GM06990 (cell line): ENCODE results near the gene ID3.
A peak's percentile ranks its signal among the peaks of the same experiment; 100 is the strongest.

Experiments used
- DNase-seq: peaks from one replicate; pipeline ENCODE4 v3.0.0-alpha.2; 2011; ENCODE audit not compliant: insufficient read length; ENCODE audit errors: extremely low read depth
- H3K27me3 ChIP-seq: replicated peaks from 2 replicates; pipeline ENCODE4 v1.6.0; 2011; ENCODE audit warnings: low read length; ENCODE audit not compliant: control insufficient read depth, insufficient read depth
- H3K36me3 ChIP-seq: 2 replicates; pipeline ENCODE4 v1.5.1; 2011; ENCODE audit warnings: low read length; ENCODE audit not compliant: control insufficient read depth, insufficient read depth
- H3K4me3 ChIP-seq: replicated peaks from 2 replicates; pipeline ENCODE4 v1.5.1; 2011; ENCODE audit warnings: low read depth, mild to moderate bottlenecking, control low read depth, low read length
- TF ChIP-seq, protein P1 (sequence below): IDR thresholded peaks from 2 replicates; pipeline ENCODE4 v1.5.1; 2011; ENCODE audit warnings: low read length, control low read depth, mild to moderate bottlenecking, inconsistent platforms; ENCODE audit not compliant: insufficient read depth, poor library complexity, severe bottlenecking

ID3 gene

DNA sequence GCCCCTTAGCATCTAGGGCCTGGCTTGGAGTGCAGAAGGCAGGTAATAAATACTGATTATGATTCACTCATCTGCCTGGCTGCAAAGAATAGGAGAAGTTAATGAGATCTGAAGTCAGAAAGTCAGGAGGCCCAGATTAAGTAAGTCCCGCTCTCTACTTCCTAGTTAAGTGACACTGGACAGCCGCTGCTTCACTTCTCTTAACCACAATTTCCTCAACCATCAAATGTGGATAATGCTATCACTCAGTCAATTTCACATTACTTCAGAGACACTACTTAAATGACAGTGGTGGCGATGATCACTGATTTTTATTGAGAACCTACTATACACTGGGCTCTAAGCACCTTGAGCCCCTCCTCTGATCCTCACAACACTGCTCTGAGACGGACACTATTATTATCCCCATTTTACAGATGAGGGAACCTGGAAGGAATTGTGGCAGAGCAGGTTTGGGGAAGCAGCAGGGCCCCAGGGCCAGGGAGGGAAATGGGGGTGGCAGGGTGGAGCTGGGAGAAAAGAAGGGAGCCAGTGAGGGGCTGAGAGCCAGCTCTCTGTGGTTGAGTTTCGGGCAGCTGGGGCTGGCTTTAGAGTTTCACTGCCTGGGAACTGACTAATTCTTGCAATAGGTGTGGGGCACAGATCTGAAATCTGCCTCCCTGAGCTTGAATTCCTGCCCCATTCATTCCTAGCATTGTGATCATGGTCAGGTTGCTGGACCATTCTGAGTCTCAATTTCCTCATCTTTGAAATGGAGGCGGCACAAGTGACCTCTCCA, 25.9 kb downstream of the ID3 start:
- DNase-seq, result no peak
- no peak overlapping the region for H3K4me3 ChIP-seq
- no peaks in the 10 kb centered on the region for H3K27me3 ChIP-seq
- no peaks in the 10 kb centered on the region for H3K36me3 ChIP-seq
- TF ChIP-seq, protein P1, sequence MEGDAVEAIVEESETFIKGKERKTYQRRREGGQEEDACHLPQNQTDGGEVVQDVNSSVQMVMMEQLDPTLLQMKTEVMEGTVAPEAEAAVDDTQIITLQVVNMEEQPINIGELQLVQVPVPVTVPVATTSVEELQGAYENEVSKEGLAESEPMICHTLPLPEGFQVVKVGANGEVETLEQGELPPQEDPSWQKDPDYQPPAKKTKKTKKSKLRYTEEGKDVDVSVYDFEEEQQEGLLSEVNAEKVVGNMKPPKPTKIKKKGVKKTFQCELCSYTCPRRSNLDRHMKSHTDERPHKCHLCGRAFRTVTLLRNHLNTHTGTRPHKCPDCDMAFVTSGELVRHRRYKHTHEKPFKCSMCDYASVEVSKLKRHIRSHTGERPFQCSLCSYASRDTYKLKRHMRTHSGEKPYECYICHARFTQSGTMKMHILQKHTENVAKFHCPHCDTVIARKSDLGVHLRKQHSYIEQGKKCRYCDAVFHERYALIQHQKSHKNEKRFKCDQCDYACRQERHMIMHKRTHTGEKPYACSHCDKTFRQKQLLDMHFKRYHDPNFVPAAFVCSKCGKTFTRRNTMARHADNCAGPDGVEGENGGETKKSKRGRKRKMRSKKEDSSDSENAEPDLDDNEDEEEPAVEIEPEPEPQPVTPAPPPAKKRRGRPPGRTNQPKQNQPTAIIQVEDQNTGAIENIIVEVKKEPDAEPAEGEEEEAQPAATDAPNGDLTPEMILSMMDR, result no peak

DNA sequence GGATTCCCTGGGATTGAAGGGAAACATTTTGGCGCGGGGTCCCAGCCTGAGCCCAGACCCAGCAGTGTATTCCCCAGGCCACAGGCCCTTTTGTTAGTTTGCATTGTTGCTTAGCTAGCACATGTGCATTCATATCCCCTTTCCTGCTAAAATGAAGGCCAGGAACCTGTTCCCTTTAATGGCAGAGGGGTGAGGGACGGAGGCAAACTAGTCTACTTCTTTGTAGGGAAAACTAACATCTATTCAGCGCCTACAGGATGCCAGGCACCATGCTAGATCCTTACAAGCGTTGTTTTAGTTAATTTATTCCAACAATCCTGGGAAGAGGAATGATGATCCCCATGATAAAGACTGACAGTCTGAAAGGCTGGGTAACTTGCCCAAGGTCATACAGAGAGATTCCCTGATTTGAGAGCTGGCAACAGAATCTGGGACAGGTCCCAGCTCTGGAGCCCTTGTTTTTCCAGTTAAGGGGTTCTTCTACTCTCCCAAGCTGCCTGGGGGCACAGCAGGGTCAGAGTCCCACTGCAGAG, 27.7 kb downstream of the ID3 start:
- TF ChIP-seq, protein P1, result no peak
- Histone ChIP-seq H3K4me3 (peak overlapping the region; percentile 35), H3K36me3 (no peaks in the 10 kb centered on the region), H3K27me3 (no peaks in the 10 kb centered on the region)
- DNase-seq, result no peak

DNA sequence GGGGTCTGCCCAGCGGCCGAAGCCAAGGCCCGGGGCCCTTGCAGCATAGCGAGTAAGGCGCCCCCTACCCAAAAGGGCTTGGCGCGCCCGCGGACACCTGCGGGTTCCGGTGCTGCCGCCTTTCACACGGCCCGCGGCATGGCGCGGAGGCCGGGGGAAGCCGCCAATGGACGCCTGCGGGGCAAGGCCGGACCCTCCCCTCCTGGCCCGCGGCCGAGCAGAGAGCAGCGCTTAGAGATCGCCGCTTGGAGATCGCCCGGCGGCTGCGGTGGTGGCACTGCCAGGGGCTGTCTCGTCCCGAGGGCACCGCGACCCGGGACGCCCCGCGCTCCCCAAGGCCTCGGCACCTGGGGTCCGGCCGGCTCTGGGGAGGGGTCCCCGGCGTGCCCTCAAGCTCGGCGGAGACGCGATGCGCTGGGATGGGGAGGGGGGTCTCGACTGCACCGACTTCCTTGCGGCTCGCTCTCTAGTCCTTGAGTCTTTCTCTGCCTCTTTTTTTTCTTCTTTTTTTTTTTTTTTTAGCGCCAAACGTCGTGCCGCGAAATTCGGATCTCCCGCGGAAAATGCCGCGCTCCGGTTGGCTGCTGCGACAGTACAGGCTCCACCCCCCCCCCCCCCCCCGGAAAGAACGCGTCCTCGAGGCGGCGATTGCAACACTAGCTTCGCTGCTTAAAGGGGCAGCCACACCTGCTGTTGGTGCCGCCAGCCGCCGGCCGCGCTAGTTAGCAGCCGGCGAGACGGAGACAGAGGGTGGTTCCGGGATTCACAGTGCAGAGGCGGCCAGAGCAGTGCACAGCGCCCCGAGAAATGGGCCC, 28.3 kb downstream of the ID3 start, which contains the start of gene E2F2:
Gene E2F2 (minus strand): TSS at position 487 of the 815 bp plus-strand sequence. CDS start 440 bp downstream, at position 47.
- peak; percentile 89 for DNase-seq
- Histone ChIP-seq H3K4me3 (peak within 1 kb of the TSS; percentile 66), H3K27me3 (no peaks in the 10 kb centered on the region), H3K36me3 (no peaks in the 10 kb centered on the region)
- TF ChIP-seq, protein P1, result no peak

DNA sequence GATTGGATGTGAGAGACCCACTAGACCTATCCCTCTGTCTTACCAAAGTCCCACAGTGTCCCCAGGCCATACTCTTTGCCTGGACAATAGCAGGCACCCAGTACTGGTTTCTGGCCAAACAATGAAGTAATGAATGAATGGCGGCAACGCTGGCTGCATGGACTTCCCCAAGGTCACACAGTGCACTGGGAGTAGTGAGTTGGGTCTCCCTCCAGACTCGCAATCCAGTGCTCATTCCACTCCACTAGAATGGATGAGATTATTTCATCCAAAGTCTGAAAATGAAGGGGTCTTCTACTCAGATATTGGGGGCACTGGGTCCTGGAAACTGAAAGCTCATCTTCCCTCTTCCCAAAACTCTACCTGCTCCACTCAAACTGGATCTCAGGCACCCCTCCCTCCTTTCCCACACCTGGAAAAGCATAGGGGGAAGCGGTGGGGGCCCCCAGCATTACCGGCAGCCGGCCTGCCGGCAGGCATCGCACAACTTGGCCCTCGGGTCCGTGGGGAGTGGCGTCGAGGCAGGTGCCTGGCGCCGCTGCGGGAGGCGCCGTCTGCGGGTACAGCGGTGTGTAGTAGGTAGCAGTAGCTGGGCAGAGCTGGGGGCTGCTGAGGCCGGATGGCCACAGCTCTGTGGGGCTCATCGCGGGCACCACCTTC, 29.1 kb downstream of the ID3 start:
- no peaks in the 10 kb centered on the region for H3K36me3 ChIP-seq
- DNase-seq, result peak; percentile 75
- no peaks in the 10 kb centered on the region for H3K27me3 ChIP-seq
- TF ChIP-seq, protein P1, result no peak
- peak overlapping the region; percentile 66 for H3K4me3 ChIP-seq

DNA sequence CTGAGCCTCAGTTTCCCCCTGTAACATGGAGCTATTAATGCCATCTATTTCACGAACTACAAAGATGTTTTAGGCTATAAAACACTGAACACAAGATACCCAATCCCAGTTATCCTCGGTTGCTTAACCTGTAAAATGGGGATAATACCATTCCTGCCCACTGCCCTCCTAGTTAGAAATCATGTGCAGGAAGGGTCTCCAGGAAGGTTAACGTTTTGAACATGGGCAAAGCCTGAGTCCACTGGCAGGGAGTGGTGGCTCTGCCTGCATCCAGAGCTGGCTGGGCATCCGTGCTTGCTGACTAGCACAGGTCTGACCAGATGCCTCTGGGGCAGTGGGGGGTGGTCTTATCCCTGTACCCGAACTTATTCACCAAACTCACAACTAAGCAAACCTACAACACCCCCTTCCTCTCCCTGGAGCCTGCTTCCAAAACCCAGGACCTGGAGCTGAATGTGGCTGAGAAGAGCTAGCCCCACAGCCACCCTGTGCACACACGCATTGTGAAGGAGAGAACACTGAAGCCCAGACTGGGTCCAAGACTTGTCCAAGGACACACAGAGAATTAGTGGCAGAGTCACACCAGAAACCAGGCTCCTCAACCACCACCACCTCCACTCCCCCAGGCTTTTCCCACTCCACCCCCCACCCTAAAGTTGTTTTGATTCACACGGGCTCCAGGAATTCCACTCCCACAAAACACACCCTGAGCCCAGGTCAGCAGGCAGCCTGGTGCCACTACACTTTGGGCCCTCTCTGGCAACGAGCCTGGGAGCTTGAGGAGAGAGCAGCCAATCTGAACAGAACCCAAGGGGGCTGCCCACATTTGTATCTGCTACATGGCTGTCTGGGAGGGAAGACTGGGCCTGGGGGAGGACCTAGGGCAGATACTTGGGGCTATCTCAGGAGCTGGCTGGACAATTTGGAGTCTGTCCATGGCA, 29.9 kb downstream of the ID3 start:
- no peaks in the 10 kb centered on the region for H3K27me3 ChIP-seq
- no peak for DNase-seq
- no peaks in the 10 kb centered on the region; the same call in 1 of the 2 replicates for H3K36me3 ChIP-seq
- peak overlapping the region; percentile 66 for H3K4me3 ChIP-seq
- TF ChIP-seq, protein P1, result no peak
